GM18511 (cell line): ENCODE data around the gene SDHA.
A peak's percentile ranks its signal among the peaks of the same experiment; 100 is the strongest.

Experiments used
- ATAC-seq: cut with Tn5 transposase; IDR thresholded peaks from one replicate; pipeline ENCODE4 v1.9.1; 2021; ENCODE audit warnings: mild to moderate bottlenecking, moderate library complexity; ENCODE audit not compliant: unreplicated experiment

The SDHA gene

DNA sequence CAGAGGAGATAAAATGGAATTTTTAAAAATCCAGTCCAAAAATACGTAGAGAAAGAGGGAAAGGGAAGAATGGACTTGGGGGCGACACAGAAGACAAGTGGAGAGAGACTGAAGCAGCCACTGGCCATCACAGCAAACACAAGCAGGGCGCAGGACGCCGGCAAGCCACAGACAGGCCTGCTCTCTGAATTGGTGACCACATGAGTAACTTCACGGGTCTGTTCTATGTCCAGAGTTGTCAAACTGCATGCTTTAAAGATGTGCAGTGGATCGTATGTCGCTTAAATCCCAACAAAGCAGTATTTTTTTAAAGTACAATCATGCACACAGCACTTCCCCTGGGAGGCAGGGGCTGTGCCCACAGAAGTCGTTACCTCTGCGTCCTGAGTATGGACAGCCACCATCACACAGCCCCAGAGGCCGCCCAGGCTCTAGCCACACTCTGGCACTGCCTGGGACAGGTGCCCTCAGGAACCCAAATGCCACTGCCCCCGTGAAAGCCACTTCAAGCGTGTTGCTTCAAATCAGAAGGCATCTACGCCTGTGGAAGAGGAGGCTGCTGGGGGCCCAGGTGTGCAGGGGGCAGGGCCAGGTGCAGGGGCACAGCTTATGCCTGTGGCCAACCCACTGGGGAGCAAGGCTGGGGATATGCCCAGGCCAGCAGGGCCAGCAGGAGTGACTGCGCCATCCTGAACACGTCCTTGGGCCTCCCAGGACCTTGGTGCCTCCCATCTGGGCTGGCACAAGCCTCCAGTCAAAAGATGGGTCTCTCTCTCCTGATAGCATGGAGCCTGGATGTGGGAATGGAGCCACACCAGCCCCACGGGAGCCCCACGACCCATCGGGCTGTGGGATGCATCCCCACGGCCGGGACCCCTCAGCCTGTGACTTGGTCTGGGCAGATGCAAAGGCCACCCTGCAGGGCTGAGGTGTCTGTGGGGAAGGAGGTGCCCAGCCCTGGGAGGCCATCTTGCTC lies 32.7 kb upstream of the SDHA start:
- no peak for ATAC-seq

DNA sequence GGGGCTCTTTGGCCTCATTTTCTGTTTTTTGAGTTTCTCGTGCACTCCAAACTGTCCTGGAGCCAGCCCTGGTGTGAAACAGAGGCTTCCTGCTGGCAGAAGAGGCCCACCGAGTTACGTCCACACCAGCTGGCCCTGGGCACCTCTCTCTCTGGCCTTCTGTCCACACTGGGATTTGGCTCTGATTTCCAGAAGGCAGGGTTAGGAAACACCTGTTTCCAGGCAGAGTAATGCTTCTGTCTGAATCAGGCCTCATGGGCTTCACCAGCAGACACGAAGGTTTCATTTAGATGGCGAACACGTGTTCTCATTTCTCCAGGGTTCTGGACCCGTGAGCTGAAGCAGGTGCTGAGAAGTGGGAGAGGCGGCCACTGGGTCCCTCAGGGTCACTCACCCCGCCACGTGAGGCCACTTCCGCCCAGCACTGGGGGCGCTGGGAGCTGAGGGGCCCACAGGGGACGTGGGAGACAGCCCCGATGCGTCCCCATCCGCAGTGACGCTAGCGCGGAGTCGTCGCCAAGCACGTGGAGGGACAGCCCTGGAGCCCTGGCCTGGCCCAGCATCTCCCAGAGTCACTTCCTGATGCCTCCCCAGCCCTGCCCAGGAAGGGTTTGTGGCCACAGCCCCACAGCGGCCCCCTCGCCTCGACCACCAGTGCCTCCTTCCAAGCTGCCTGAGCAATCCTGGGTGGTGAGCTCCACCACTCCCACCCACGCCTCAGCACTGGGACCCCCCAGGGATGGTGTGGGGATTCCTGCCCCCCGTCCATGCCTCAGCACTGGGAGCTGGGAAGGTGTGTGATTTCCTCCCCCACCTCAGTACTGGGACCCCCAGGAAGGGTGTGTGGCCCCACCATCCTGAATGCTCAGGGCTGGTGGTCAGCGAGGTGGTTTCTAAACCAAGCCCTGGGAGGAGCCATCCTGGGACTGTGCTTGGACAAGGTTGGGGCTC lies 31.8 kb upstream of the SDHA start:
- no peak for ATAC-seq

DNA sequence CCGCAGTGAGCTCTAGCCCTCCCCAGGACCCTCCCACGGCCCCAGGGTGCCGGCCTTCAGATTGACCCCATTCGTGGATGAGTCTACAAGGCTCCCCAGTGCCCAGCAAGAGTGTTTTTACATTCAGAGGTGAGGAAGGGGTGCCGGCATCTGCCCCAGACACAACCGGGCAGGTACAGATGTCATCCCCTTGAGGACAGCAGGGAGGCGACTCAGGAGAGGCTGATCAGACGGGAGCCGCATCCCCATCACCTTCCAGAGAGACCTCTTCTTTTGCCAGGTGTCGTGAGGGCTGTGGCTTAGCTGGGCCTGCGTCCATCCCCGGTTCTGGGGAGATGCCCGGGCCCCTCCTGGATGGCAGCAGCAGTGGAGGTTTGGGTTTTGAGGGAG lies 31.1 kb upstream of the SDHA start:
- ATAC-seq: no peak

DNA sequence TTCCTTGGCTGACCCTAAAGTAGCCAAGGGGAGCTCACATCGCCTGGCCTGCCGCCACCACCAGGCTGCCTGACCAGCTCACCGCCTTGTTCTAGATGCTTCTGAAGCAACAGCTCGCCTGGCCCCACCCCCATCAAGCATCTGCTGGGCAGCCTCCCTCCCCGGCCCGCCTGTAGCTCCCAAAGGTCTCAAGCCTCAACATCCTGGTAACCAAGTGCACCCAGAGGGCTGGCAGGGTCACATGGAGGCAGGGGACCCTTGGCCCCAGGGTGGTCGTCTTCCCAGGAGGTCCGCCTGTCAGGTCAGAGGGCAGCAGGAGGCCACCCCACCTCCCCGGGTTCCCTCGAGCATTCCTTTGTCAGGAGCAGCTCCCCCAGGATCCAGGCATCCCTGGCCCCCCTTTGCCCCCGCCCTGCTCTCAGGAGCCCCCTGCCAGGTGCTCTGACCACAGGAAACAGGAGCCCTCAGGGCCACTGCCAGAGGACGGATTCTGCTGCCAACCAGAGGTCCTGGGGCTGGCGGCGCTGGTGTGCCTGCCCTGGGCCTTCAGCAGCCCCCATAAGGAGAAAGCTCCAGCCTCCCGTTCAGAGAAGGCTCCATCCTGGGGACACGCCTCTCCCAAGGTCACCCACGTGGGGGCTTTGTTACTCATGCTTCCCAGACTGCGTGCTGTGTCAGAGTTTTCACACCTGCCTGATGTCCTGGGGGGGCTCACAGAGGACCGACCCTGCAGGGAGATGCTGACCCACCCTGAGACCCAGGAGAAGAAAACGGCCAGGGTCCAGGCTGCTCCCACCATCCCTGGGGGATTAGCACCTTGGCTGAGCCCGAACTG lies 30.3 kb upstream of the SDHA start:
- ATAC-seq: no peak

DNA sequence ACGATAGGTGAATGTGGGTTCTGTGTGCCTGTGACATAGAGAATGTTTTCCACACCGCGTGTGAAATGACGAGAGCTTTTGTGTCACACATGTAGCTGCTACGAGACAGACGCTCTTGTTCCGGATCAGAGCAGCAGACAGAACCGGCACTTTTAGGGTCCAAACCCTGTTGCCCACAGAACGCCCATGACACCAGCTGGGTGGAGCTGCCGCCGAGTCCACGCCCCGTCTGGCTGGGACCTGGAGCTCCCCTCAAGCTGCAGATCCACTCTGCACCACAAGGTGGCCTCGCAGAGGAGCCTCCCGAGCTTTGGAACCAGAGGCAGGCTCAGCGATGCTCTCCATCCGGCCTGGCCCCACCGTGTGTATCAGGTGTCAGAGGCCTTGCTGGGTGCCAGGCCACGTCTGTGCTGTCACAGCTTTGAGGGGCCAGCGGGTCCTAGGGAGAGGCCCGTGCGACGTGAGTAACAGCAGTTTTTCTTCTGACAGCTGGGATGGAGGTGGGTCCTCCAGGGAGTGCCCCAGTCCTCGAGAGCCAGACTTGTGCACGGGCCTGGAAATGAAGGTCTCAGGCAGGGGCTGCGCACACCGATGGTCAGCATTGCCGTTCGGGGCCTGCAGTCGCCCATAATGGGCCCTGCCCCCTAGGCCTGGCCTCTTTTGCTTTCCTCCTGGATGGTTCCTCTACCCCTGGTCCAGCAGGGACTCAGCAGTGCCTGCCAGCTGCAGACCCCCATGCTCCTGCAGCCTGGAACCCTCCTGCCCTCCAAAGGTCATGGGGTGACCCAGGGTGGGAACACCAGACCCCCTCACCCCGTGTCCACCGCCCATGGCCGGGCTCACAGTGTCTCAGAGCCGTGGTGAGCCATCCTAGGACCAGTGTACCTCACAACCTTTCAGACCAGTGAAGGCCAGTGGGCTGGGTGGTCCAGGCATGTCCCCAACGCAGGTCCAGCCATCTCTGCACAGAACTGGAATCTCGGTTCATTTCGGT lies 29.3 kb upstream of the SDHA start:
- ATAC-seq: peak; percentile 74

DNA sequence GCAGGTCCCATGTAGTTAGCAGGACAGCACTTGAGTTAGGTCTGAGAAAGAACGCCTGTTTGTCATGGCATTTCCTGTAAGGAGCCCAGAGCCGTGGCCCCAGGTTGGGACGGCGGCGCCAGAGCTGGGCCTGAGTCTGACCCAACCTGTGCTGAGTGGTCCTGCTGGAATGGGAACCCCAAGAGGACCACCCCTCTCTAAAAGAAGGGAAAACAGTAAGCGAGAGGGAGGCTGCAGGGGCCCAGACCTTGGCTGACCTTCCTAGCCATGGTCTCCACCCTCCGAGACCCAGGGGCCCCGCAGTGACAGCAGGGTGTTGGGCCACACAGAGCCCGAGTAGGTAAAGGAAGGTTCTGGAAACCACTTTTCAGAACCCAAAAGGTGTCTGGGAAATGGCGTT lies 28.6 kb upstream of the SDHA start:
- no peak for ATAC-seq

DNA sequence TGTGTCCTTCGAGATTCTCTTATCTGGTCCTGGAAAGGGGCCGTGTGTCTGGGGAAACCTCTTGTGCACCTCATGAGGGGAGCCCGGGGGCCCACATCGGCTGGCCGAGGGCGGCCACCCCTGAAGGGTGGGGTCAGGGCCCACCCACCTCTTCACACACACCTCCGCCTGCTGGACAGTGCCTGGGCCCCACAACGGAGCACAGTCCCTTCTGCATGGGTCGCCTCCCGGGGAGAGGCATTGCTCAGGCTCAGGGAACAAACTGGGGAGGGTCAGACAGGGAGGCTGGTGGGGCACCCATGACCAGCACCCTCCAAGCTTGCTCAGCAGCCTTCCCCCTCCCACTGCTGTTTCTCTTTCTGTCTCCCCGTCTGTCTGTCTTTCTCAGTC lies 28.1 kb upstream of the SDHA start:
- no peak for ATAC-seq

DNA sequence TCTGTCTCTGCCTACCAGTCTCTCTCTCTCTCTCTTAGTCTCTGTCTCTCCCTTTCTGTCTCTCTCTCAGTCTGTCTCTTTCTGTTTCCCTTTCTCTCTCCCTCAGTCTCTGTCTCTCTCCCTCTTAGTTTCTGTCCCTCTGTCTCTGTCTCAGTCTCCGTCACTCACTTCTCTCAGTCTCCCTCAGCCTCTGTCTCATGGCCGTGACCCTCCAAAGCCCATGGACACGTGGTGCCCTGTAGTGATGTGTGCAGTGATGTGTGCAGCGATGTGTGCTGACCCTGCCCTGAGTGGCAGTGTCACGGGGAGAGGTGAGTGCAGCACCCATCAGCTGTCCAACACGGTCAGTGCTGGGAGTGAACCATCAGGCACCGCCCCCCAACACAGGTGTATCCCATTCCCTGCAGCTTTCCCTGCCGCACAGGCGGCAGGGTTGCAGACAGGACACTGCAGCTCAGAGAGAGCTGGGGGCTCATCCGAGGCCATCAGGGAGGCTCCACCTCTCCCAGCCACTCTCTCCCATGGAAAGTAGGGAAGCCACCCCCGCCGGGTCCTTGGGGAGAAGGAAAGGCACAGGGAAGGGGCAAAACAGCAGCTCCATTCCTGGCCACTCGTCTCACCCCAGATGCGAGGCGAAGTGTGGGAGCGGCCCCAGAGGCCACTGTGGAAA lies 27.6 kb upstream of the SDHA start:
- ATAC-seq: peak; percentile 26

DNA sequence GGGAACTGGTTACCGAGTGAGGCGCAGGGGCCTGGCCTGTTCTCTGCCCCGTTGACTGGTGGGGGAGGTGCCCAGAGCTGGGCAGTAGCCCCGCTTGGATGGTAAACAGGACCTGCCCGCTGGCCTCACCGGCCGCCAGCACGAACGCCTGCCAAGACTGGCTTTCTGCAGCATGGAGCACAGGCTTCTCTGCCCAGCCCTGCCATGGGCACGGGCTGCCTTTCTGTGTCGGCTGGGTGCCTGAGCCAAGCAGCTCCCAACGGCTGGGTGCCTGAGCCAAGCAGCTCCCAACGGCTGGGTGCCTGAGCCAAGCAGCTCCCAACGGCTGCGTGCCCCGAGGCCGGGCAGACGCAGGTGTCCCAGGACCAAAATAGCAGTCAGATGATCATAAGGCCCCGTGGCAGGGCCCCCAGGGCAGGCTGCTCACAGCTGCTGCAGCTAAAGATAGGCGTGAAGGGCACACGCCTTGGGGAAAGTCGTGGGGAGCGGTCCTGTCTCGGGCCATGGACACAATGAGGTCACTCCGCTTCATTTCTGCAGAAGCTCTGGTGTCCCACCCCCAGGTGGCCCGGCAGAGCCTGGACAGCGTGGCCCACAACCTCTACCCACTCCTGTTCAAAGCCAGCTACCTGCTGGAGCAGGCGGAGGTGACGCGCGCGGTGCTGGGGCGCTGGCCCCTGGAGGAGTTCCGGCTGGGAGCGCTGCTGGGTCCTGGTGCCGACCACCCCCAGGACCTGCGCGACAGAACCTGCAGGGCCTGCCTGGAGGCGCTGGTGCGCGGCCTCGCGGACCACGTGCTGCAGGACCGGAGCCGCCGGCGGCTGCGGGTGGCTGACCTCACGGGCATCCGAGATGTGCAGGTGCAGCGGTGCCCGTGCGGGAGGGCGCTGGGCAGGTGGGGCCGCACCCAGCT lies 26.8 kb upstream of the SDHA start, which contains the start of gene LRRC14B:
TSS of gene LRRC14B (plus strand) at position 460 of the 913 bp plus-strand sequence. CDS start at position 504, 44 bp downstream.
- peak; percentile 52 for ATAC-seq

DNA sequence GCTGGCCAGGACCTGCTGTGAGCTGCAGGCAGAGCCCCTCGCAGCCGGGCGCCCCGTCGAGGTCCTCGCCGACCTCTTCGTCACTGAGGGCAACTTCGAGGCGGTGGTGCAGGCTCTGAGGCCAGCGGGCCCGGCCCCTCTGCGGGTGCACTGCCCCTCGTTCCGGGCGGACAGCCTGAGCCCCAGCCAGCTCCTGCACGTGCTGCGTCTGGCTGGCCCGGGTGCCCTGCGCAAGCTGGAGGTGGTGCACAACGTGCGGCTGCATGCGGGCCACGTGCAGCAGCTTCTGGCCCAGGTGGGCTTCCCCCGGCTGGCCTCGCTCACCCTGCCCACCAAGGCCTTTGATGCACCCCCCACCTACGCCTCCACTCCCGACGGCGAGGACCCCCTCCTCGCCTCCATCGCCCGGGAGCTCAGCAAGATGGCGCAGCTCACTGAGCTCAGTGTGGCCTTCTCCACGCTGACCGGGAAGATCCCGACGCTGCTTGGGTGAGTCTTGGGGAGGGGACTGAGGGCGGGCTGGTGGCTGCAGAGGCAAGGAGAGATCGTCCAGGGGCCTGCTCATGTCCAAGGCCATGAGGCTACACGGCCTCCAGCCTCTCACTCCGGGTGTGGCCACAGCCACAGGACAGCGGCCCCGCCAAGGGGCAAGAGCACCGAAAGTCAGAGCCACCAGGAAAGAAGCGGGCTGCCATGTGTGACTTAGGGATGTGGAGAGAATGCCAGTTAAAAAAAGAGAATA lies 26.0 kb upstream of the SDHA start:
- ATAC-seq: no peak

DNA sequence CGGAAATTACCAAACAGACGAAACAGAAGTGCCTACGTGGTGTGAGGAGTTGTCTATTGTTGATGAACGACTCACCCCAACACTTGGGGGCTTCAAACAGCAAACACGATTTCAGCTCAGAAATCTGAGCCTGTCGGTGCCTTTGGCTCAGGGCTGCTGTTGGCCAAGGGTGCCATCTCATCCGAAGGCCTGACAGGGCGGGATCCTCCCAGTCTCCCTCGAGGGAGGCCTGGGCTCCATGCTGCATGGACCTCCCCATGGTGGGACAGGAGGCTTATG lies 25.5 kb upstream of the SDHA start:
- no peak for ATAC-seq

DNA sequence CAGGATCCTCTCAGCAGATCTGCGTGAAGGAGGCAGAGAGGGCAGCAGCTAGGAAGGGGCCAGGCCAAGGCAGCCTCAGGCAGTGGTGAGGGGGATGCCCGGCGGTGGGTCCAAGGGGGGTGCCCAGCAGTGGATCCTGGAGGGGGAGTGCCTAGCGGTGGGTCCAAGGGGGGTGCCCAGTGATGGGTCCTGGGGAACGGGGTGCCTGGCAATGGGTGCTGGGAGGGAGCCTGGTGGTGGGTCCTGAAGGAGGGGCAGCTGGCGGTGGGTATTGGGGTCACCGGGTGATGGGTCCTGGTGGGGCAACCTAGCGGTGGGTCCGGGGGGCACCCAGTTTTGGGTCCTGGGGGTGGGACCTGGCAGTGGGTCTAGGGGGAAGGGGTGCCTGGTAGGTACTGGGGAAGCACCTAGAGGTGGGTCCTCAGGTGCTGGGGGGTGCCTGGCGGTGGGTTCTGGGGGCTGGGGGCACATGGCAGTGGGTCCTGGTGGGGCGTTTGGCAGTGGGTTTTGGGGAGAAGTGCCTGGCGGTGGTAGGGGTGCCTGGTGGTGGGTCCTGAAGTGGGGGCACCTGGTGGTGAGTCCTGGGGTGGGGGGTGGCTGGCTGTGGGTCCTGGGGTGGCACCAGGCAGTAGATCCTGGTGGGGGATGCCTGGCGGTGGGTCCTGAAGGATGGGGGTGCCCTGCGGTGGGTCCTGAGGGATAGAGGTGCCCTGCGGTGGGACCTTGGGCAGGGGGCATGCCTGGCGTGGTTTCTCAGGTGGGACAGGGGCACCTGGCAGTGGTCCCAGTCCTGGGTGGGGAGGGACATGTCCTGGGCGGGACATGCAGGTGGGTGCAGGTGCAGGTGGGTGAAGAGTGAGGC lies 24.9 kb upstream of the SDHA start:
- no peak for ATAC-seq

DNA sequence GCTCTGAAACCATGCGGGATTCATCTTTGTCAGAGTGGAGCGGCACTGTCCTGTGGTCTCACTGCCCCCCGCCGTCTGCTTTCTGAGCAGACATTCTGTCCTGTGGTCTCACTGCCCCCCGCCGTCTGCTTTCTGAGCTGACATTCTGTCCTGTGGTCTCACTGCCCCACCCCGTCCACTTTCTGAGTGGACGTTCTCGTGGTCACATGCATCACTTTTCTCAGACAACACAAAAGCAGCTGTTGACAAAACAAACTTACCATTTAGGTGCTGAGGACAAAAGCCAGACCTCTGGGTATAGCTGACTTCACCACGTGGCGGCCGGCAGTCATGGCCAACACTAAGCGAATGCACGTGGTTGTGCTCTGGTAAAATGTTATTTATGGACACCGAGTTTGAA lies 24.0 kb upstream of the SDHA start:
- ATAC-seq: no peak

DNA sequence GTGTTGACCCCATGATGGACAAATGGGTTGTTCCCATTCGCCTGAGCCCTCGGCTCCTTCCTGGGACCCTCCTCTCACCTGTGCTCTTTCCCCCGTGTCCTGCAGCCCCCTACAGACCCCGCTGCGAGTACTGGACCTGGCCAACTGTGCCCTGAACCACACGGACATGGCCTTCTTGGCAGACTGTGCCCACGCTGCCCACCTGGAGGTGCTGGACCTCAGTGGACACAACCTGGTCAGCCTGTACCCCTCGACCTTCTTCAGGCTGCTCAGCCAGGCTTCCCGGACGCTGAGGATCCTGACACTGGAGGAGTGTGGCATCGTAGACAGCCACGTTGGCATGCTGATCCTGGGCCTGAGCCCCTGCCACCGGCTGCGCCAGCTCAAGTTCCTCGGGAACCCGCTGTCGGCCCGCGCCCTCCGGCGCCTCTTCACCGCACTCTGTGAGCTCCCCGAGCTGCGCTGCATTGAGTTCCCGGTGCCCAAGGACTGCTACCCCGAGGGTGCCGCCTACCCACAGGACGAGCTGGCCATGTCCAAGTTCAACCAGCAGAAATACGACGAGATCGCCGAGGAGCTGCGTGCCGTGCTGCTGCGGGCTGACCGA lies 23.4 kb upstream of the SDHA start:
- no peak for ATAC-seq

DNA sequence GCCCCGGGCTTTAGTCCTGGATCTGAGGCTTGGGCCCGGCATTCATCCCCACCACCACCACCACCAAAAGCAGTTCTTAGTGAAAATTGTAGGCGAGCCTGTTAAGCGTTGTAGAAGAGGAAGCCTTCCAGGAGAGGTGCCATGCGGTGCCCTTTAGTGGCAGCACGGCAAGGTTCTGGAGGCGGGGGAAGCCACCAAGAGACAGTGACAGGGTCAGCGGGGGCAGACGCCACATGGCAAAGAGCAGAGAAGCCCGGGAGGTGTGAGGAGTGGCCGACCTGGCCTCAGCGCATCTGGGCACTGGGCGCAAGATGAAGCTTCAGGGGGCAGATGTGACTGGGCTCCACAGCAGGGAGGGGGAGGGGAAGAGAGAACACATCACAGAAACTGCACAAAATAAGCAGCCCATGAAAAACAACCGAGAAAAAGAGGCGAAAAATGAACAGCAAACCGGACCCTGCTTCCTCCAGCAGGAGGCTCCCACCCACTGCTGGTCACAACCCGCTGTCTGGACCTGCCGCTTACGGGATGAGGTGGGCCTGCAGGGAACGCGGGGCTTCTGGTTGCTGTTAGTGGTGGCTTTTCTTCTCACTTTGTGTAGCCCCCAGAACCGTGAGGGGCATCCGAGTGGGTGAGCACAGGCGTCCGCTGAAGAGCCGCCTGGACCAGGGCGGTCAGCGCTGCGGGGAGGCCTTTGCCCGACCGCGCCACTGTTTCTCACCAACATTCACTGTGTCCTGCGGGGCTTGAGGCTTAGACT lies 22.5 kb upstream of the SDHA start:
- ATAC-seq: no peak
